Measurements from ENCODE around the gene TOM1L2.
"Not testable (repeated sequence)": the region's sequence is repeated elsewhere in the genome, so short reads cannot be mapped to it uniquely, and the experiment has no call there.

Gene TOM1L2

GRCh38 chr17:17819111-17819510 lies 153.1 kb downstream of the TOM1L2 start:
- DNase-seq (ENCODE audit: low read depth) = no peak

DNA sequence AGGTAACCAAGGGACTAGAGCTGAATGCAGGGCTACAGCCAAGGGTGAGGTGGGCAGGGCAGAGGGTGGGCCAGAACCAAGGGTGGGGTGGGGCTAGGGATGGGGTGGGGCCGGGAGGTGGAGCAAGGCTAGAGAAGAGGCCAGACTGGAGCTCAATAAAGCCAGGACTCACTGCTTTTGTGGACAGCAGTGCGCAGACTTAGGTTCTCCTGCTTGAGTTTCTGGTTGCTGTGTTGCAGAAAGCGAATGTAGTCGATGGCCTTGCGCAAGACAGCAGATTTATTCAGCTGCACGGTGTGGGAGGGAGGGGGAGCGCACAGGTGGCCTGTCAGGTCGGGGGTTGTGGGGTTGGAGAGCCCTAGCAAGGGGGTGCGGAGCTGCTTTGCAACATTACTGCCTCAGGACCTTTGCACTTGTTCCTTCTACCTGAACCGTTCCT lies 154.1 kb downstream of the TOM1L2 start:
- DNase-seq (ENCODE audit: low read depth) = no peak

- DNase-seq (ENCODE audit: low read depth) = no peak
Observed at GRCh38 chr17:17817552-17817947, 154.7 kb downstream of the TOM1L2 start.

DNA sequence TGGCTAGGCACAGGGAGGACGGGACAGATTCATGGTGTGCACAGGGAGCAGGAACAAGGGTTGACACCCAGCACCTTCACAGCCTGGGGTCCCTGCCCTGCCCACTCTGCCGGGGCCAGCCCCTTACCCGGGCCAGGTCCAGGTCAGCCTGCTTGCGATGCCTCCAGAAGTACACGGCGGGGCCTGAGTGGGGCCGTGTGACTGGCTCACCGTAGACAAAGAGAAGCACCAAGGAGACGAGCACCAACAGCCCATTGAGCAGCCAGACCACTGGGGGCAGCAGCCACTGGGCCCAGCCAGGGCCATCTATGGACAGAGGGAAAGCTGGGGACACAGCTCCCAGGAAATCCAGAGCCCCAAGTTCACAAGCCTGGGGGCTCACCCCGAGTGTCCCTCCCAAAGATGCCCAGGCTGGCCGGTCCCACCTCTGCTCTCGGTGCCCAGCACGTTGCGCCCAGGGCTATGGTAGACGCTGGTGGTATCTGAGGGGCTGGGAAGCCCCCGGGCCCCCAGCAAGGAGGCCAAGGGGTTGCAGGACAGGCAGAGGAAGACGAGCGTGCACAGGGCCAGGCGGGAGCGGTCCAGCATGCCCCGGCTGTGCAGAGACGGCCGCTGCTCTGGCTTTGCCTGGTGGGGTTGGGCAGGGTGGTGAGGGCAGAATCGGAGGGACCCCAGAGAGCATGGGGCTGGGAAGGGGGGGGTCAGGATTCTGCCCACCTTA lies 155.2 kb downstream of the TOM1L2 start:
- no peak for DNase-seq (ENCODE audit: low read depth)

- DNase-seq (ENCODE audit: low read depth) = no peak
Observed at GRCh38 chr17:17816240-17816814, 155.9 kb downstream of the TOM1L2 start.

GRCh38 chr17:17815436-17816200 lies 156.6 kb downstream of the TOM1L2 start:
- no peak for DNase-seq (ENCODE audit: low read depth)

DNA sequence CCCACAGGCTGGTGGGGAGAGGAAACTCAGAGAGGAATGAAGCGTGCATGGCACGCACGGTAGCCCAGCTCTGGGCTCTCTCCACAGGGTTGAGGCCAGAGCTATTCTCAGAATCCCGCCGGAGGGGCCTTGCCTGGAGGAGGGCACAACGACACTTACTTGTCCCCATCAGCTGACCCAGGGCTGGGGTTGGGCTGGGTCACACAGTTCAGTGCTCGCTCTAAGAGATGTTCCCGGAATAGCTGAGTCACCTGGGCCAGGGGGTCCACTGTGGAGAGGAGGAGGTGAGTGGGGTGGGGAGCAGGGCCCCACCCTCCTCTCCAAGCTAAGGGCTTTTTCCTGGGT lies 157.2 kb downstream of the TOM1L2 start:
- DNase-seq (ENCODE audit: low read depth) = no peak

DNA sequence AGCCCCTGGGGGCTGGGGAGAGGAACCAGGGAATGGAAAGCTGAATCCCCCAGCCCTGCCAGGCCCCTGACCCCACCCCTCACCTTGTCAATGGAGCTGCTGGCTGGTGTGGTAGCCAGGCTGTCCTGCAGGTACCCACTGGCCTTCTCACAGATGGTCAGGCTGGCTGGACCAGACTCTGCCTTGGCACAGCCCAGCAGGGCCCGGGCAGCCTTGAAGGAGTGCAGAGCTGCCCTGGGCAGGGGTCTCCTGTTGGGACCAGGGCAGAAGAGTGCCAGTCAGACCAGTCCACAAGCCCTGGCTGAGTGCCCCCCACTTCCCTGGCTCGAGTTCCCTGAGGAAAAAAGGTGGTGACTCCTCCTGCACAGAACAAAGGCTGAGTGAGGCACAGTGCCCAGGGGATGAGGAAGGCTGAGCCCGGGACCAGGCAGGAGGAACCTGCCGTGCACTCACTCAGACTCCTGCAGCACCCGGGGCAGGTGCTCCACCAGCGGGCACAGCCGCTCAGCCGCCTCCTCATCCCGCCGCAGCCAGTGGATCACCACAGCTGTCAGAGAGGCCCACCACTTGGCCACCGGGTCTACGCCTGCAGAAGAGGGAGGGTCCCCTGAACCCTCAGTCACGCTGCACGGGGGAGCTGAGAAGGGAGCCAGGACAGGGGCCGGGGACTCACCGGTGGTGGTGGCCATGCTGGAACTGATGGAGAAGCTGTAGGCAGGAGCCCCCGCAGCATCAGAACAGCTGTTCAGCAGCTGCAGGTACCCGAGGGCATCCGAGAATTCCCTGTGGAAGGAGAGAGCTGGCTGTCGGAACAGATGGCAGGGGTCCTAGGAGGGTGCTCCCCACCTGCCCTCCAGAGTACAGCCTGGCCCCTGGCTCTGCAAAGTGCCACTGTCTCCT lies 157.8 kb downstream of the TOM1L2 start:
- no peak for DNase-seq (ENCODE audit: low read depth)

DNA sequence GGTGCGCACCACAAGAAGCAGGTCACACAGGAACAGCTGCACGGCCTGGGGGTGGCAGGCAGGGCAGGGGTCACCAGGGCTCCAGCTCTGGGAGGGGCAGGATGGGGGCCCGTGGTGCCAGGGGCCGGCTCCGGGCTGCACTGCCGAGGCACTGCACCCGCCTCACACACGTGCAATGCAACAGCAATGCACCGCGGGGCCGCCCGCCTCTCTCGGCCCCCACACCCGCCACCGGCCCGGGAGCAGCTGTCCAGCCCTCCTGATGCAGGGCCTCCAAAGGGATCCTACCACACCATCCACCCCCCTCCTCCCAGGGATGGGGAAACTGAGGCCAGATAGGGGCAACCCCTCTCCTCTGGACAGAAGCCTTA lies 158.5 kb downstream of the TOM1L2 start:
- DNase-seq (ENCODE audit: low read depth) = no peak

- no peak for DNase-seq (ENCODE audit: low read depth)
Observed at GRCh38 chr17:17813055-17813724, 159.0 kb downstream of the TOM1L2 start.

GRCh38 chr17:17812211-17813054 lies 159.8 kb downstream of the TOM1L2 start:
- DNase-seq (ENCODE audit: low read depth) = no peak

GRCh38 chr17:17811381-17812210 lies 160.6 kb downstream of the TOM1L2 start:
- DNase-seq (ENCODE audit: low read depth) = no peak

- no peak for DNase-seq (ENCODE audit: low read depth)
Observed at GRCh38 chr17:17810895-17811248, 161.3 kb downstream of the TOM1L2 start.

- DNase-seq (ENCODE audit: low read depth) = no peak
Observed at GRCh38 chr17:17810084-17810894, 161.9 kb downstream of the TOM1L2 start.

DNA sequence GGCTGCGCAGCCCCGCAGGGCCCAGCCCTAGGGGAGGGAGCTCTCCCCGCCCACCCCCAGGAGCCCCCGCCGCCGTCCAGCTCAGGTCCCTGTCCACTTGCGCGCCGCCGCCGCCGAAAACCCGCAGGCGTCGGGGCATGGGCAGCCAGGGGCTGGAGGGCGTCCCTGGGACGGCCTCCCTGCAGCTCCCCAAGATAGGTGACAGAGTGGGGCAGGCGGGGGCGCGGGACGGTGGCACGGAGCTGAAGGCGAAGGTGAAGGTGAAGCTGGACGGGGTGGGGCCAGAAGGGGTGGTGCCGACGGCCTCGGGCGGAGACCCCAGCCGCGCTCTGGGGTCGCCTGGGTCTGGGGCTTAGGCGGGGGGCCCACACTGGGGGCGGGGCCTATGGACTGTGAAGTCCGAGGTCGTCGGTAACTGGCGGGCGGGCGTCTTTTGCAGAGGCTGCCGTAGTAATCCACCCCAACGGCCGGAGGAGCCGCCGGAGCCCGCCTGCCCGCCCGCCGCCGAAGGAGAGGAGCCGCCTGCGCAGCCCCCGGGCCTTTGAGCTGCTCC lies 162.6 kb downstream of the TOM1L2 start:
- DNase-seq (ENCODE audit: low read depth) = no peak

GRCh38 chr17:17808706-17809432 lies 163.3 kb downstream of the TOM1L2 start:
- no peak for DNase-seq (ENCODE audit: low read depth)

DNA sequence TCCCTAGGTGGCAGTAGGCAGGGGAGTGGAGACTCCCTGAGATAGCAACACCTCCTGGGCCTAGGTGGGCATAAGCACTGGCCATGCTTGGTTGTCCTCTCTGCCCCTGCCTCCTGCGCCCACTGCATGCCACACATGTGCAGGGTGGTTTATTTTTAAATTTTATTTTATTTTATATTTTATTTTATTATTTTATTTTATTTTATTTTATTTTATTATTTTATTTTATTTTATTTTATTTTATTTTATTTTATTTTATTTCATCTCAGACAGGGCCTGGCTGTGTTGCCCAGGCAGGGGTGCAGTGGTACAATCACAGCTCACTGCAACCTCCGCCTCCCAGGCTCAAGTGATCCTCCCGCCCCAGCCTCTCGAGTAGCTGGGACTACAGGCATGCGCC lies 164.0 kb downstream of the TOM1L2 start:
- DNase-seq (ENCODE audit: low read depth) = not testable (repeated sequence)

DNA sequence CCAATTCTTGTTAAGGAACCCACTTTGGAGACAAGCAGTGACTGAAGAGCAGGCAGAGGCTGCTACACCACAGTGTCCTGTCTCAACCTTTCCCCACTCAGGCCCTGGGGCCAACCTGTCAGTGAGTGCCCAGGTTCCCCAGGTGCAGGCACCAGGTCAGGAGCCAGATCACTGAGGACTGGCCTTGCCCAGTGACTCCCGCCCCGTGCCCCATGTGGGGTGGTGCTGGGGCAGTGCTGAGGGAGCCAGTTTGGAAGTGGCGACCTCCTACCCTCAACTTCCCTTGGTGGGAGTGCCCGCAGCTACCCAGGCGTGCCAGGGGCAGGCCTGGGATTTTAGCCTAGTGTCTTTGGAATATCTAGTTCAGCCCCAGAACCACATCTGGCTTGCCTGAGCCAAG lies 164.8 kb downstream of the TOM1L2 start:
- no peak for DNase-seq (ENCODE audit: low read depth)
